NOMO-1 treated with dmso at 0.1 percent for 144 hours (cell line): Measurements from ENCODE around the gene CLCF1.

ENCODE experiments used
- DNase-seq: peaks from one replicate; lab custom pipeline; 2025; ENCODE audit not compliant: unreplicated experiment; lab: John Stamatoyannopoulos, UW

The CLCF1 gene

GRCh38 chr11:67357831-67358670 is 15.3 kb downstream of the CLCF1 start:
- no peak for DNase-seq

GRCh38 chr11:67356864-67357561 is 16.4 kb downstream of the CLCF1 start:
- peak; percentile 81 for DNase-seq

- no peak for DNase-seq
These were observed 17.0 kb downstream of the CLCF1 start for GRCh38 chr11:67356387-67356863.

GRCh38 chr11:67355794-67356386 is 17.5 kb downstream of the CLCF1 start:
- DNase-seq, result no peak

- DNase-seq, result no peak
These were observed 18.2 kb downstream of the CLCF1 start for GRCh38 chr11:67355023-67355793.

GRCh38 chr11:67354075-67355022 is 19.0 kb downstream of the CLCF1 start:
- DNase-seq, result no peak

- peak; percentile 96 for DNase-seq
These were observed 19.9 kb downstream of the CLCF1 start, which contains the start of gene POLD4 for GRCh38 chr11:67353317-67354074. TSS of gene POLD4 (minus strand) at chr11:67353546. CDS start at chr11:67353399, 147 bp downstream.

- DNase-seq, result peak; percentile 54
These were observed 20.7 kb downstream of the CLCF1 start for GRCh38 chr11:67352546-67353316.

GRCh38 chr11:67351275-67352005 is 22.0 kb downstream of the CLCF1 start:
- peak; percentile 71 for DNase-seq

- no peak for DNase-seq
These were observed 23.4 kb downstream of the CLCF1 start for GRCh38 chr11:67349928-67350465.

GRCh38 chr11:67349457-67349856 is 23.9 kb downstream of the CLCF1 start:
- no peak for DNase-seq

GRCh38 chr11:67349036-67349435 is 24.4 kb downstream of the CLCF1 start:
- no peak for DNase-seq

- no peak for DNase-seq
These were observed 25.2 kb downstream of the CLCF1 start for GRCh38 chr11:67347964-67348749.

- no peak for DNase-seq
These were observed 27.2 kb downstream of the CLCF1 start for GRCh38 chr11:67345920-67346819.

GRCh38 chr11:67345247-67345919 is 28.0 kb downstream of the CLCF1 start:
- no peak for DNase-seq
